PC-9 (cell line): ENCODE data around the gene MAFG.

Source experiments
- CTCF ChIP-seq: fragments of 200-600 bp; sonication (generic); conservative IDR thresholded peaks from 2 replicates; pipeline ENCODE4 v1.6.1; 2017; ENCODE audit warnings: mixed run types, antibody characterized with exemption, mild to moderate bottlenecking, moderate library complexity
- EZH2 ChIP-seq: fragments of 200-600 bp; sonication (generic); IDR thresholded peaks from 2 replicates; pipeline ENCODE4 v1.8.0; 2017; ENCODE audit warnings: antibody characterized with exemption, low read depth

GRCh38 chr17:81931557-81932332, 4.2 kb upstream of the MAFG start:
- TF ChIP-seq CTCF, result no peak
- TF ChIP-seq EZH2, result no peak
